HuH-7.5 (cell line): ENCODE data around the gene FBXO34.
"Not testable (repeated sequence)": the region's sequence is repeated elsewhere in the genome, so short reads cannot be mapped to it uniquely, and the experiment has no call there.

Experiments used
- DNase-seq: peaks from one replicate; pipeline ENCODE4 v3.0.0; 2011; ENCODE audit warnings: low spot score

Gene FBXO34

GRCh38 chr14:55383056-55383466 lies 111.8 kb downstream of the FBXO34 start:
- not testable (repeated sequence) for DNase-seq

- no peak for DNase-seq
These were observed 112.4 kb downstream of the FBXO34 start for GRCh38 chr14:55383541-55384140.

- no peak for DNase-seq
These were observed 113.3 kb downstream of the FBXO34 start for GRCh38 chr14:55384536-55384935.

- no peak for DNase-seq
These were observed 115.0 kb downstream of the FBXO34 start for GRCh38 chr14:55386037-55386808.

GRCh38 chr14:55387121-55387520 lies 115.9 kb downstream of the FBXO34 start:
- DNase-seq: no peak

- no peak for DNase-seq
These were observed 116.9 kb downstream of the FBXO34 start for GRCh38 chr14:55388160-55388559.

- DNase-seq: no peak
These were observed 118.1 kb downstream of the FBXO34 start for GRCh38 chr14:55389330-55389729.

GRCh38 chr14:55398679-55399078 lies 127.5 kb downstream of the FBXO34 start:
- no peak for DNase-seq

- DNase-seq: no peak
These were observed 128.0 kb downstream of the FBXO34 start for GRCh38 chr14:55399183-55399582.

GRCh38 chr14:55399852-55400251 lies 128.6 kb downstream of the FBXO34 start:
- DNase-seq: no peak

GRCh38 chr14:55401751-55402150 lies 130.5 kb downstream of the FBXO34 start:
- DNase-seq: no peak
